GM12892 (cell line): ENCODE results near the gene SGTB.
"Not testable (repeated sequence)": the region's sequence is repeated elsewhere in the genome, so short reads cannot be mapped to it uniquely, and the experiment has no call there.

ENCODE experiments used
- POLR2A ChIP-seq: IDR thresholded peaks from 2 replicates; pipeline ENCODE4 v1.6.1; 2011; ENCODE audit warnings: low read depth, low read length, control low read depth
- POLR2AphosphoS5 ChIP-seq: IDR thresholded peaks from 2 replicates; pipeline ENCODE4 v1.6.1; 2011; ENCODE audit warnings: low read depth, low read length, control low read depth
- TAF1 ChIP-seq: IDR thresholded peaks from 2 replicates; pipeline ENCODE4 v1.6.1; 2011; ENCODE audit warnings: low read depth, mild to moderate bottlenecking, control low read depth, low read length, borderline replicate concordance

- not testable (repeated sequence) for TF ChIP-seq POLR2A, TAF1, POLR2AphosphoS5
Observed at GRCh38 chr5:65734196-65734775, 12.4 kb upstream of the SGTB start.
